ENCODE measurements around the gene KIF23.

GRCh38 chr15:69389426-69389825, 24.7 kb upstream of the KIF23 start:
- TF ChIP-seq, protein P1, sequence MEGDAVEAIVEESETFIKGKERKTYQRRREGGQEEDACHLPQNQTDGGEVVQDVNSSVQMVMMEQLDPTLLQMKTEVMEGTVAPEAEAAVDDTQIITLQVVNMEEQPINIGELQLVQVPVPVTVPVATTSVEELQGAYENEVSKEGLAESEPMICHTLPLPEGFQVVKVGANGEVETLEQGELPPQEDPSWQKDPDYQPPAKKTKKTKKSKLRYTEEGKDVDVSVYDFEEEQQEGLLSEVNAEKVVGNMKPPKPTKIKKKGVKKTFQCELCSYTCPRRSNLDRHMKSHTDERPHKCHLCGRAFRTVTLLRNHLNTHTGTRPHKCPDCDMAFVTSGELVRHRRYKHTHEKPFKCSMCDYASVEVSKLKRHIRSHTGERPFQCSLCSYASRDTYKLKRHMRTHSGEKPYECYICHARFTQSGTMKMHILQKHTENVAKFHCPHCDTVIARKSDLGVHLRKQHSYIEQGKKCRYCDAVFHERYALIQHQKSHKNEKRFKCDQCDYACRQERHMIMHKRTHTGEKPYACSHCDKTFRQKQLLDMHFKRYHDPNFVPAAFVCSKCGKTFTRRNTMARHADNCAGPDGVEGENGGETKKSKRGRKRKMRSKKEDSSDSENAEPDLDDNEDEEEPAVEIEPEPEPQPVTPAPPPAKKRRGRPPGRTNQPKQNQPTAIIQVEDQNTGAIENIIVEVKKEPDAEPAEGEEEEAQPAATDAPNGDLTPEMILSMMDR (IDR thresholded peaks at IDR 0.05) = no peak
- TF ChIP-seq POLR2A (IDR thresholded peaks at IDR 0.05) = no peak
